NCI-H446 (cell line): ENCODE data around the gene ABHD8.

ENCODE experiments used
- DNase-seq, 2 experiments: peaks; one replicate each; lab custom pipeline; 2025; lab: John Stamatoyannopoulos, UW

Gene ABHD8, protein sequence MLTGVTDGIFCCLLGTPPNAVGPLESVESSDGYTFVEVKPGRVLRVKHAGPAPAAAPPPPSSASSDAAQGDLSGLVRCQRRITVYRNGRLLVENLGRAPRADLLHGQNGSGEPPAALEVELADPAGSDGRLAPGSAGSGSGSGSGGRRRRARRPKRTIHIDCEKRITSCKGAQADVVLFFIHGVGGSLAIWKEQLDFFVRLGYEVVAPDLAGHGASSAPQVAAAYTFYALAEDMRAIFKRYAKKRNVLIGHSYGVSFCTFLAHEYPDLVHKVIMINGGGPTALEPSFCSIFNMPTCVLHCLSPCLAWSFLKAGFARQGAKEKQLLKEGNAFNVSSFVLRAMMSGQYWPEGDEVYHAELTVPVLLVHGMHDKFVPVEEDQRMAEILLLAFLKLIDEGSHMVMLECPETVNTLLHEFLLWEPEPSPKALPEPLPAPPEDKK

DNA sequence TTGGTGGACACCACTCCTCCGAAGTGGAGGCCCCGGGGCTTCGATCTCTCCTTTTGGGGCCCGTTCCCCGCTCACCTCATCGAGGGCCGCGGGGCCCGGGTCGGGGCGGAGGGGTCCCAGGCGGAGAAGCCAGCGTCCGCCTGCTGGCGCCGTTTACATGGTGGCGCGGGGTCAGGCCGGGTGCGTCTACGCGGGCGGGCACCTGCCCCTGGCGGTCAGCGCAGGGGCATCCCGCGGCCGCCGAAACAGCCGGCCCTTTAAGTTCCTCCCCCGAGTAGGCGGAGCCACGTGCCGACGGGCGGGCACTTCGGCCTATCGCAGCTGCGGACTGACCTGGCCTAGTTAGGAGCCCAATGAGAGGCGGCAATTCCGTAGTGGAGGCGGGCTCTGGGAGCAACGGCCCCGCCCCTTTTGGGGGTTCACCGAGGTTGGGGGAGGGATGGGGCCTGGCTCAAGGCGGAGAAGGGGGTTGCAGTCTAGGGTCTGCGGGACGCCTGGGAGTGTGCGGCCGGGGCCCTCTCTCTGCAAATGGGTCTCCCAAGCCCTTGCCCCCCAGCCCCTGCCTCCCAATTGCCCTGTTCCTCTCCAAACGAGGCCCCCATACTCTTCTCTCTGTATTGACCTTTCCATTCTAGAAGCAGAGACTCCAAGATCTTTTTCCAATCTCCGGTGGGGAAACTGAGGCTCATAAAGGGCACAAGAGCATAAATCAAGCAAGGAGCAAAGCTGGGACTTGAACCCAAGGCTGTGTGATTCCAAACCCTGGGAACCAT is at the start of gene ABHD8:
Gene ABHD8 (minus strand): TSS at position 259 of the 773 bp plus-strand sequence. CDS start 1,809 bp downstream, outside the sequence.
- DNase-seq = peak; percentile 91 to 98

DNA sequence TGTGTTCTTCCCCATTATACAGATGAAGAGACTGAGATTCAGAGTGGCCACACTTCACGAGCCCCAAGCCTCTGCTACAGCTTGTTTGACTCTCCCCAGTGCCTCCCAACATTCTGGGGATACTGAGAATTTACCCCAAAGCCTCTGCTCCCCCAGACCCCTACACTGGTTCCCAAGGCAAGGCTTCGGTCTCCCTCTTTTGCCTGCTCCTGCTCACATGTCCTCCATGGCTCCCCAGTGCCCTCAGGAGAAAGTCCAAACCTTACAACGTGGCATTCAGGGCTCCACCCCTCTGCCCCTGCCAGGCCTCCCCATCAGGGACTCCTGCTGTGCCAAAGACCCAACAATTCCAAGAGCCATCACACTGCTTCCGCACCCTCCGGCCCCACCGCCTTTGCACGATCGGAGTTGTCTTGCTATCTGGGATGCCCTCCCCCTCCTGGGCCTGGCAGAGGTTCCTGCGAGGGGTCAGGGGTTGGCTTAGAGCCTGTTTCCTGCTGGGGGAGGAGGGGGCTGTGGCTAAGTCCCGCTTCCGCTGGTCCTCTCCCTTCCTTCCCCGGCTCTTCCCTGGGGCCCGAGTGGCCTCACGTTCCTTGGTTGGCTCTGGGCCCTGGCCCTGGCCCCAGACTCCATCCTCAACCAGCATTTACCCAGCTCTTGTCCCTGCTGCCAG is 49.5 kb upstream of the ABHD8 start:
- DNase-seq = peak in 1 of 2 experiments; percentile 21

DNA sequence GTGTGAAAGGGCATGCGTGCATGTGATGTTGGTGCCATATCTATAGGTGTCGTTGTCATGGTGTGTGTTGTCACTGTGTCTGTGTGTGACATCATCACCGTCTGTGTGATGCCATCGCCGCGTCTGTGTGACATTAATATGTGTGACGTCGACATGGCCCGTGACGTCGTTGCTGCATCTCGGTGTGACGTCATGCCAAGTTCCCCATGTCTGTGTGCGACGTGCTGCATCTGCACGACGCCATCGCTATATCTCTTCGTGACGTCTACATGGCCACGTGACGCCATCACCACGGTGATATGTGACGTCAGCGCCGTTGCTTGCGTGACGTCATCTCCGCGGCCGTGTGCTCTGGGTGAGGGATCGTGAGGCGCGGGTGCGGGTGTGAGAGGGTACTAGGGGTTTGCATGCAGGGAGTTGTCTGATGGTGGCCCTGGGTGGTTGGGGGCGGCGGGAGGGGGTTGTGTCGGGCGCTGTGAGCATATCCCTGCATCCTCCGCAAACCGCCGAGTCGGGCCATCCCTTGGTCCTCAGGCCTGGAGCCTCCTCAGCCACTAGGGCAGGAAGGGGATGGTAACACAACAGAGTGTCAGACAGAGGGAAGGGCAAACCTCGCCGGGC is 48.7 kb upstream of the ABHD8 start:
- DNase-seq = no peak

DNA sequence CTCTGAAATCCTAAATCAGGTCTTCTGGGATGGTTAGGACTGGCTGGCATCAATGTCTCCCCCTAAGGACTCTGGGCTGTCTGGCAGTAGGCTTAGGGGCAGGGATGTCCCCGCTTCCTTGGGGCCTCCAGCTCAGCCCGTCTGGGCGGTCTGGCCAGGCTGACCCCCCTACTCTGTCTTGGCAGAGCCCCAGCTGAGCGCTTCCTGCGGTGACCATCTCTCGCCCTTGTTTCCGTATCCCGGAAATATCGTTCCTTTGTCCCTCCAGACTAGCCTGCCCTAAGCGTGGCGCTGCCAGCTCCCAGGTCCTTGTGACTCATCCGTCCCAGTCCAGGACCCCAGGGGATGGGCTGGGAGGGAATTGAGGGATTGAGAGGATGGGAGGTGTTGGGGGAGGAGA is 45.5 kb upstream of the ABHD8 start:
- peak in 1 of 2 experiments; percentile 53 for DNase-seq

DNA sequence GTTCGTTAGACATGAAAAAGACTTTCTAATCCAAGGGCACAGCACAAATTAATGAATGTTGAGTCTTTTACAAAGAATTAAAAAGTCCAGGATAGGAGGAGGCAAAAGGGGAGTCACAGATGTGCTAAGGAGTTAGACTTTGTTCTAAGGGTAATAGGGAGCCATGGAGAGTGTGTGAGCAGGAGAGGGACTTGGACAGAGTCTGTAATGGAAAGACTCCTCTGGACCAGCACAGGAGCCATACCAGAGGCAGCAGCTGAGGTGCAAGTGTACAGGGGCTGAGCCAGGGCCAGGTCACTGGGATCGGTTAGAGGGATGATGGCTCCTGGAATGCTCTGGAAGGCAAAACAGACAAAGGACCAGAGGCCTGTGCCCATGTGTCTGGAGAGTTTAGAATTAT is 44.7 kb upstream of the ABHD8 start:
- no peak for DNase-seq

DNA sequence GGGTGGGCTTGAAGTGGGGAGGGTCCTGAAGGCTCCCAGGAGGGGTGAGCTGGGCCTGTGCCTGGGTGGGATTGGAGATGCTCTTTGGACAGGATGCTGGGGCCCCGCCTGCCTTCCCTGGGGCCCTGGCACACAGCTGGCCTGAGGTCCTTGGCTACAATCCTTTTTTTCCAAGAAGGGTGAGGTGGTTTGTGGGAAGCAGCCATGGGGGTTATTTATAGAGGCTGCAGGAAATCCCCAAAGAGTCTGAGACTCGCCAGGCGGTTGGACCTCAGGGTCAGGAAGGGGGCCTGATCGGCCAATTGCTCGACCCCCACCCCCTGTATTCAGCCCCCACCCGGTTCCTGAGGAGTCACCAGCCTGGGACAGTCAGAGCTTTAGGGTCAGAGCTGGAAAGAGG is 44.1 kb upstream of the ABHD8 start:
- no peak for DNase-seq

DNA sequence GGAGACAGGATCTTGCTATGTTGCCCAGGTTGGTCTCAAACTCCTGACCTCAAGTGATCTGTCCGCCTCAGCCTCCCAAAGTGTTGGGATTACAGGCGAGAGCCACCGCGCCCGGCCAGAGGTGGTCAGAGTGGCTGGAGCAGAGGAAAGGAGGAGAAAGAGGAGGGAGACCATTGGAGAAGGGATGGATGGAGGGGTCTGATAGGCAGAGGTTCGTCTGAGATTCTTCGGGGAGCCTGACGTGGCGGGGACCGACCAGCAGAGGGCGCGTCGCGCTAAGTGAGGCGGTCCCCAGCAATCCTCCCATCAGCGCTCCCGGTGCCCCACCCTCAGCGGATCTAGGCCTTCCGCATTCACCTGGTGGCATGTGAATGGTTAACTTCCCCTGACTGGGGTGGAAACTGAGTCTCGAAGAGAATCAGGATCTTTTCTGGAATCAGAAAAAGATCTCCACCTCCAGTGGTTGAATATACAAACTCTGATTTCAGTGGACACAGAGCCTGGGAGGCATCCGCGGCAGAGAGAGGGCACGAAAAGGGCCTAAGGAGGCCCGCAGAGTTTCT is 43.0 kb upstream of the ABHD8 start:
- peak; percentile 11 to 75 for DNase-seq

DNA sequence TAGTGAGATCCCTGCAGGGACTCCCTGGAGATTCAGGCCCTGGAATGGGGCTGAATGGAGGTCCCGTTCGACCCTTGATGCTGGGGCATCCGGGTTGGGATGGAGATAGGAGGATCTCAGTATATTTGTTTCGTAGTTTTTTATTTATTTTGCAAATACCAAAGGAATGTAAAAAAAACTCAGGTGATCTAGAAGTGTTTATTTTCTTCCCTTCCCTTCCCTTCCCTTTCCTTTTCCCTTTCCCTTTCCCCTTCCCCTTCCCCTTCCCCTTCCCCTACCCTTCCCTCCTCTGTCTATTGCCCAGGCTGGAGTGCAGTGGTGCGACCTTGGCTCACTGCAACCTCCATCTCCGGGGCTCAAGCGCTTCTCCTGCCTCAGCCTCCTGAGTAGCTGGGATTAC is 38.6 kb upstream of the ABHD8 start:
- no peak for DNase-seq

DNA sequence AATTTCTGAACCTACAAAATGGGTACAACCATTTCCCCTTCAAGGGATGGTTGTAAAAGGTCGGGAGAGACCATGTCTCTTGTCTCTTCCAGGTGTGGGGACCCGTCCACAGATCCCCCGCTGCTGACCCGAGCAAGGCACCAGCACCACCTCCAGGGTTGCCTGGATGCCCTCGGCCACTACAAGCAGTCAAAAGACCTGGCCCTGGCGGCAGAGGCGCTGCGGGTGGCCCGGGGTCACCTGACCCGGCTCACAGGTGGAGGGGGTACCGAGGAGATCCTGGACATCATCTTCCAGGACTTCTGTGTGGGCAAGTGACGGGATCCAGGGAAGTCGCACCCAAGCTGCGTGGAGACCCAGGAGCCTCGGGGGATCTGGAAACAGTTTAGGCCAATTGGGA is 38.2 kb upstream of the ABHD8 start:
- no peak for DNase-seq

DNA sequence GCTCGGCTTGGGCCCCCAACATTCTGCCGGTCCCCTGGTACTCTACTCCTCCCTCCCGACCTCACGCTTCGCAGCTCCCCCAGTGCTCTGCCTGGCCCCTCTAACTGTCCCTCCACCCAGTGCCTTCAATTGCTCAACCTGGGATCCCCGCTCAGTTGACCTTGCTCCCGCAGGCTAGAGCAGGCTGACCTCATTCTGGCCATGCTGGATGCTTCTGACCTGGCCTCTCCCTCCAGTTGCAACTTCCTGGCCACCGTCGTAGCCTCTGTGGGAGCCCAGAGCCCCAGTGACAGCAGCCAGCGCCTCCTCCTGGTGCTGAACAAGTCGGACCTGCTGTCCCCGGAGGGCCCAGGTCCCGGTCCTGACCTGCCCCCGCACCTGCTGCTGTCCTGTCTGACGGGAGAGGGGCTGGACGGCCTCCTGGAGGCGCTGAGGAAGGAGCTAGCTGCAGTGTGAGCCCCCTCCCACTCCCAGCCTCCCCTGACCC is 37.7 kb upstream of the ABHD8 start:
- DNase-seq = no peak

DNA sequence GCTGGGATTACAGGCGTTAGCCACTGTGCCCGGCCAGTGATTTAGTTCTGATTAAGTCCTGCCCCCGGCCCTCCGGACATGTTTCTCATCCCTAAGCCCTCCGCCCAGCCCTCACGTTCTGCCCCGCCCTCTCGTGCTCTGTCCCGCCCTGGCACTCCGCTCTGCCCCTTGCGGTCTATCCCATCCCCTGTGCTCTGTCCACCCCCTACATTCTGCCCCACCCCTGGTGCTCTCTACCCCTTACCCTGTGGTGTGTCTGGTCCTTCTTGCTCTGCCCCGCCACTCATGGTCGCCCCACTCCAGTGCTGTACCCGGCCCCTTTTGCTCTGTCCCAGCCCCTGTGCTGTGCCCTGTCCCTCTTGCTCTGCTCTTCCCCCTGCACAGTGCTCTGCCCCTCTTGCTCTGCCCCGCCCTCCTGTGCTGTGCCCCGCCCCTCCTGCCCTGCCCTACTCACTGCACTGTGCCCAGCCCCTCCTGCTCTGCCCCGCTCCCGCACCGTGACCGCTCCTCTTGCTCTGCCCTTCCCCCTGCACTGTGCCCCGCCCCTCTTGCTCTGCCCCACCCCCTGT is 37.2 kb upstream of the ABHD8 start:
- DNase-seq = no peak

DNA sequence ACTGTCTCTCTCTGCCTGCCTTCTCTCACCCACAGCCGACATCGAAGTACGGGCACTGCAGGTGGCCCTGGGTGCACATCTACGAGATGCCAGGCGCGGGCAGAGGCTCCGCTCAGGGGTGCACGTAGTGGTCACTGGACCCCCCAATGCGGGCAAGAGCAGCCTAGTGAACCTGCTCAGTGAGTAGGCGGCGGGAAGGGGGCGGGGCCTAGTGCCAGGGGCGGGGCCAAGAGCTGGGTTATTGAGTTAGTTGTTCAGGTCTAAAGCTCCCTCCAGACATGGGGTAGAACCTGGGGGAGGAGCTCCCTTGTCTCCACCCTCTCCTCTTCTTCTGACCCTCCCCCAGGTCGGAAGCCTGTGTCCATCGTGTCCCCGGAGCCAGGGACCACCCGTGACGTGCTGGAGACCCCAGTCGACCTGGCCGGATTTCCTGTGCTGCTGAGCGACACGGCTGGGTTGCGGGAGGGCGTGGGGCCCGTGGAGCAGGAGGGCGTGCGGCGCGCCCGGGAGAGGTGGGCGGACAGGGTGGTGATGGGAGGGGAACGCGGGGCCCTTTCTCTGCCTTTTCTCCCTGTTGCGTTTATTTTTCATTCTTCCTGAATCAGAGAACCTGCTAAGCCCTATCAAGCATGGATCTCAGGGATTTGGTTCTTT is 36.0 kb upstream of the ABHD8 start:
- DNase-seq = no peak

DNA sequence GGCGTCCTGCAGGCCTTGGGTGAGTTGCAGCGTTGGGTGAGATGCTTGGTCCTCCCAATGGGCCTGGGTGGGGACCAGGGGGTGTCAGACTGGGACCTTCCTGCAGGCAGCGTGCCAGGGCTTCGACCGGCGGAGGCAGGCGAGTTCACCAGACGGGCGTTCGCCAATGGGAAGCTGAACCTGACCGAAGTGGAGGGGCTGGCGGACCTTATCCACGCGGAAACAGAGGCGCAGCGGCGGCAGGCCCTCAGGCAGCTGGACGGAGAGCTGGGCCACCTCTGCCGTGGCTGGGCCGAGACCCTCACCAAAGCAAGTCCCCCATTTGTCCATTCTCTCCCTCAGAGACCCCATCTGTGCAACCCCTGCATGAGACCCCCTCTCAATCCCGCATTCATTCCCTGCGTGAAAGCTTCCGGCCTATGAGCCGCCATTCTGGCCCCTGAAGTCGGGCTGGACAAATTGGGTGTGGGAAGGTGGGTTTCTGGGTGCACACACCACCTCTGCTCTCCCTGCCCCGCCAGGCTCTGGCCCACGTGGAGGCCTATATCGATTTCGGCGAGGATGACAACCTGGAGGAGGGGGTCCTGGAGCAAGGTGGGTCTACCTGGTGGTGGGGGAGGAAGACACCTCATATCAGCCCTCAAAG is 35.3 kb upstream of the ABHD8 start:
- no peak for DNase-seq

DNA sequence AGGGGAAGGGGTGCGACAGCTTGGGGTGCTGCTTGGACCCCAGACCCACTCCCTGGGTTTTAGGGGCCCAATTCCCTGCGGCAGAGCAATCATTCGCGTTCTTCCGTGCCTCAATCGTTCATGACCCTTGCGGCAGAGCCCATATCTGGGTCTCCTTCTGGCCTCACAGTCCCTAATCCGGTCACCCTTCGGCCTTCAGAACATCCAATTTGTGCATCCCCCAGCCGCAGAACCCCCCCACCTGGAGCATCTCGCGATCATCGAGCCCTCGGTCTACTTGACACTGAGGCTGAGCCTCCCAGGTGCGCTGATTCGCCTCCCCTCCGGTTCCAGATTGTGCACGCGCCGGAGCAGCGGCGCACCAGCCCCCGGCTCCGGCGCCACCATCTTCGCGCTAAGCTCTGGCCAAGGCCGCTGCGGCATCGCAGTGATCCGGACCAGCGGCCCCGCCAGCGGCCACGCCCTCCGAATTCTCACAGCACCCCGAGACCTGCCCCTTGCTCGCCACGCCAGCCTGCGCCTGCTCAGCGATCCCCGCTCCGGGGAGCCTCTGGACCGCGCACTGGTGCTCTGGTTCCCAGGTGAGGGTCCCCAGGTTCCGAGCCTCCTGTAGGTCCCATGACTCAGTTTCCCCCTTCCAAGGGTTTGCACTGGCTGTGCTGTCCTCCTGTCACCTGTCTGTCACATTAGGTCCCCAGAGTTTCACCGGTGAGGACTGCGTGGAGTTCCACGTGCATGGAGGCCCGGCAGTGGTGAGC is 34.6 kb upstream of the ABHD8 start:
- DNase-seq = peak in 1 of 2 experiments; percentile 37

DNA sequence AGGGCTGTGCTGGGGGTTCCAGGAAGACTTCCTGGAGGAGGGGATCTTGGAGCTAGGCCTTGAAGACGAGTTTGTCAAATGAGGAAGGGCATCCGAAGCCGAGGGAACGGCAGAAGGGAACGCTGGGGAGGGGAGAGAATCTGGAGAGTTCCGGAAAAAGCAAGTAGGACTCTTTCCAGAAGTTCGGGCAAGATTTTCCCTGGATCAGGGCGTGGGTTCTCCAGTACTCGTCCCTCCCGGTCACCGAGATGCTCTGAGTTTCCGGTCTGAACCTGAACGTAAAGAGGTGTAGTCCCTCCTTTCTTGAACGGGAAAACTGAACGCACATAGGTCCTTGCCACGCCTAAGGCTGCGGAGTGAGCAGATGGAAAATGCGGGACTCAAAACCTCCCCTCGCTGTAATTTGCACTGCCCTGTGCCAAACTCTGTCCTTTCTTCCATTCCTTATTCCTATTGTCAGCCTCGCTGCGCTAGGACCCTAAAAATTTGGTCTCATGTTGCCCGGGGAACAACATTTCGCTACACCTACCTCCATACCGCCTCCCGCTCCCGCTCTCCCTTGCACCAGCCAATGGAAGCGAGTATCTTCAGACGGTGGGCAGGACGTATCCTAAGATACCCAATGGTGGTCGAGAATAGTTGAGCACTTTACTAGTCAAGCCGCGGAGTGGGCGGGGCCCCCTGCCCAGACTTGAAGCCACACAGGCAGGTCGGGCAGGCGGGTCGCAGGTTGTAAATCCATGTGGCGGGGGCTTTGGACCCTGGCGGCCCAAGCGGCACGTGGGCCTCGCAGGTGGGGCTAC is 33.8 kb upstream of the ABHD8 start, which contains the start of gene GTPBP3:
Gene GTPBP3 (plus strand): TSS at position 682 of the 803 bp plus-strand sequence. CDS start 59 bp downstream, at position 741.
- DNase-seq = peak; percentile 98 to 99

DNA sequence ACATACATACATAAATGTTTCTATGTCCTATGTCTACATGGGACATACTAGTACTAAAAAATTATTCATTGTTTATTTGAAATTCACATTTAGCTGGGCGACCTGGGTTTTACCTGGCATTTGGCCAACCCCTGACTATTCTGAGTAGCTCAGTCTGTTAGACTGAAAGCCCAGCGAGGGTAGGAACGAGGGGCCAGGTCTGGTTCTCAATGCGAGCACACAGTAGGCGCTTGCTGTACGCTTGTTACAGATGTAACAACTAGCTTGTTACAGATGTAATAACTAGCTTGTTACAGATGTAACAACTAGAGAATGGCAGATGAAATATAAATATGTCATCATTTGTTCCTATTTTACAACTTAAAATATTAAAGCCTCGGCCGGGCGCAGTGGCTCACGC is 32.4 kb upstream of the ABHD8 start:
- DNase-seq = no peak

DNA sequence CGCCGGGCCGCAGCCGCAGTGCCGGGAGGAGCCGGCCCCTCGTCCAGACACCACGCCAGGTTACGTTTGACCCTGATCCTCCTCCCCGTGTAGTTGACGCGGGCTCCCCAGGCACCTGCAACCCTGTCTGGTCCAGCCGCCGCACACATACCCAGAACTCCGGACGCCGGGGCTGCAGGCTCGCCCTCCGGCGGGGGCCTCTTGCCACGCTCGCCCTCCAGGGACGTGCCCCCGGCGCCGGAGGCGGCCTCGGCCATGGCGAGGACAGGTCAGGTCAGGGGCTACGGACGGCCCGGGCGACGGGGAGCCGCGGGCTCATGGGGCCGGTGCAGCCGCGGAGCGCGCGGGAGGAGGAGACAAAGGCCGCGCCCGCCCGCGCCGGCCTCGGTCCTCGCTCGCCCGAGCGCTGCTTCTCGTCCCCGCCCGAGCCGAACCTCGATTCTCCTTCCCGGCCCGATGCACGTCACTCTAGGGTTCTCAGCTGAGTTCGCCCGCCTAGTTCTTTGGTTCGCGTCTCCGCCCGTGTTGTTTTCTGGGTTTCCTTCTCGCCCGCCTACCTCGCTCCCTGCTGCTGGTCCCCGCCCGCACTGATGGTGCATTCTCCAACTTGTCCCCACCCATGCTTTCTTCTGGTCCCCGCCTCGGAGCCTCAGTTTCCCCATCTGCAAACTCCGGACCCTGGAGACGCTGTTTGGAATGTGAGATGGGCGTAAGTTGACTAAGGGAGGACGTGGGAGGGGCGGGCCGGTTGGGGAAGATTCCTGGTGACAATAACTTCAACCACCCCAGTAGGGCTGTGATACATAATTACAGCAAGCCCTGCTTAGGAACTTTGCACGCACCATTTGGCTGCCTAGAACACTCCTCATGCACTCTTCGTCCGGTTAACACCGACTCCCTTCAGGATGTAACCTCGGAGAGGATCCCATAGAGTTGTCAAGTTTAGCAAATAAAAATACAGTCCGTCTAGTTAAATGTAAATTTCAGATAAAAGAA is 31.5 kb upstream of the ABHD8 start, which contains the start of gene ANO8:
Gene ANO8 (minus strand): TSS at position 442 of the 996 bp plus-strand sequence. CDS start 185 bp downstream, at position 257.
- DNase-seq = peak; percentile 98
